Left colon (tissue), 2 donors: ENCODE results near the gene HACD1. TPM values are rescaled to one million over a fixed set of nuclear protein-coding genes. Genes with fewer than 3 reads are reported as not detected.
"Not testable (repeated sequence)": the region's sequence is repeated elsewhere in the genome, so short reads cannot be mapped to it uniquely, and the experiment has no call there.

Source experiments
- ATAC-seq: fragments of 200-7000 bp; cut with Tn5 transposase; one replicate; pipeline ENCODE4 v1.9.1; 2020; ENCODE audit warnings: mild to moderate bottlenecking, moderate library complexity
- DNase-seq, 2 donors: peaks; one replicate each; pipeline ENCODE4 v3.0.0-alpha.2; 2020
- intact Hi-C, 2 donors: fragments of 100-400 bp; cut with DNase I in 1 of 2; cut with micrococcal nuclease in 1 of 2; formaldehyde crosslinking; loops; one replicate each; pipeline versions ENCODE4 v1.11.2 to v1.14.0; 2022; cut with DNase I, micrococcal nuclease
- total RNA-seq, 2 donors: library from RNA; stranded (reverse); fragmentation: NEBNext Ultra II Directional; extraction: Animal tissue kit (Norgen Biotek cat#: 25700); gene quantifications; one replicate each; pipeline ENCODE4 v1.2.1, GENCODE V29; 2021
- donor health status: DM: no; HTN: no; CAD: no.
- donor health status: DM: yes; HTN: yes; CAD: no.

The HACD1 gene
- total RNA-seq, 2 donors from 2014 or later: 3.2 to 6.1 TPM

DNA sequence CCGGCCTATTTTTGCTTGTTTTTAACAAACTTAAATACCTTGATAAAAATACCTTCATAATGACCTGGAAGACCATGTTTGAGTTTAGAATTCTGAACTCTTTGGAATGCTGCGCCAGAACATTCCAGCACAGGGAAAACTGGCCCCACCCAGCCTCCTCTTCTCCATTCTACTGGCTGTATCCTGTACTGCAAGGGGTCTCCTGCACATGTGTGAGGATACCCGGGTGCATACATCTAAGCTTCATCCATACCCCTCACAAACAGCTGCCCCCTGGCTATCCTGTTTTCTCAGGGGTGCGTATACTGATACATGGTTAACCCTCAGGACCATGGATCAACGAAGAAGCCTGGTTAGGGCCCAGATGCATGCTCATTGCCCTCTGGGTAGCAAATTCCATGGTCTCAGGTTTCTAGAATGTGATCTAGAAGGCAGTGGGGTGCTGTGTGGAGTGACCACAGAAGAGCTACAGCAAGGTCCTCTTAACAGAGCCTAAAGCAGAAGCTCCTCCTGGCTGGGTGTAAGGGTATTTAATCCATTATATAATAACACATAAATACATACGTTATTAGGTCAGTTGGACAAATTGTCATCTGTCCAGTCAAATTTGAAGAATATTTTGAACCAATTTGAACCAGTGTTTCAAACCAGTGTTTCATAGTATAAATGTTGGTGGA lies 26.1 kb downstream of the HACD1 start:
- DNase-seq (no peak), ATAC-seq (no peak)
- intact Hi-C loops: no loop called here

DNA sequence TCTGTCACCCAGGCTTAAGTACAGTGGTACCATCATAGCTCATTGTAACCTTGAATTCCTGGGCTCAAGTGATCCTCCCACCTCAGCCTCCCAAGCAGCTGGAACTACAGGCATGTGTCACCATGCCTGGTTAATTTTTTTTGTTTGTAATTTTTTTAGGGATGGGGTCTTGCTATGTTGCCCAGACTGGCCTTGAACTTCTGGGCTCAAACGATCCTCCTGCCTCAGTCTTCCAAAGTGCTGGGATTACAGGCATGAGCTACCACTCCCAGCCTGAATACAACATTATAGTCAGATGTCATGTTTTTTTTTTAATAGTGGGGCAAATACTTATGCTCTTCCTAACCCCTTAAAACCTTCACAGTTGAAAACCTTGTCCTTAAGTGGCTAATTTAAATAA lies 27.9 kb downstream of the HACD1 start:
- DNase-seq, intact Hi-C loops, ATAC-seq: not testable (repeated sequence)

DNA sequence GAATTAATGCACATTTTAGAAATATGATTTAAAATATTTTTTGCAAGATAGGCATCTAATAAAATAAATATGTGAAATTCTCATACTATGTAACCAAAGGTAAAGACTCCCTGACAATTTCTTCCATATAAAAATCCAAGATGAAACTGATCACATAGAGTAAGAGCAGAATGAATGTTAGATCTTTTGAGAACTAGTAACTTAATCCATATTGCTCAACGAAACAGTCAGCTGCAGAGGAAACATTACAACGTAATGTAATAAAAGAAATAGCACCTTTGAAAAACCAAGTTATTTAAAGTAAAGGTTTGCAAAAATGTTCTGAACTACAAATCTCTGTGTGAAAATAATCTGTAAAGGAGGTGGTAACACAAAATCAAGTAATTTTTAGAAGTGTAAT lies 28.8 kb downstream of the HACD1 start:
- intact Hi-C loops: no loop called here
- ATAC-seq: no peak
- DNase-seq: no peak

DNA sequence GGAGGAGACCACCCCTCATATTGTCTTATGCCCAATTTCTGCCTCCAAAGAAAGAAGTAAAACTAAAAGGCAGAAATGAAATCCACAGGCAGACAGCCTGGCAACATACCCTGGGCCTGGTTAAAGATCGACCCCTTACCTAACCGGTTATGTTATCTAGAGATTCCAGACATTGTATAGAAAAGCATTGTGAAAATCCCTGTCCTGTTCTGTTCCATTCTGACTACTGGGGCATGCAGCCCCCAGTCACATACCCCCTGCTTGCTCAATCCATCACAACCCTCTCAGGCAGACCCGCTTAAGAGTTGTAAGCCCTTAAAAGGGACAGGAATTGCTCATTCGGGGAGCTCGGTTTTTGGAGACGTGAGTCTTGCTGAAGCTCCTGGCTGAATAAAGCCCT lies 29.9 kb downstream of the HACD1 start:
- ATAC-seq, intact Hi-C loops, DNase-seq: not testable (repeated sequence)

DNA sequence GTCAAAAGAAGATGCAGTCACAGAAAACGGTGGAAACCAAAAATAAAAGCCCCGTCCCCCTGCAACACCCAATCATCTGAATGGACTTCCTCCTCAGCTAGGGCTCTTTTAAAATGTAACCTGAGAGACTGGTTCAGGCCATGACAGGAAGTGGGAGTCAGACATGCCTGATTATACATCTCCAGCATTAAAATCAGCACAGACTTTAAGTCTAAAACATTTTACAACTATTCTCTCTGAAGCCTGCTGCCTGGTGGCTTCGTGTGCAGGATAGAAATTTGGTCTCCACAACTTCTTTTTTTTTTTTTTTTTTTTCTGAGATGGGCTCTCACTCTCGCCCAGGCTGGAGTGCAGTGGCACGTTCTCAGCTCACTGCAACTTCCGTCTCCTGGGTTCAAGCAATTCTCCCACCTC lies 30.3 kb downstream of the HACD1 start:
- intact Hi-C loops: no loop called here
- DNase-seq (no peak), ATAC-seq (no peak)

DNA sequence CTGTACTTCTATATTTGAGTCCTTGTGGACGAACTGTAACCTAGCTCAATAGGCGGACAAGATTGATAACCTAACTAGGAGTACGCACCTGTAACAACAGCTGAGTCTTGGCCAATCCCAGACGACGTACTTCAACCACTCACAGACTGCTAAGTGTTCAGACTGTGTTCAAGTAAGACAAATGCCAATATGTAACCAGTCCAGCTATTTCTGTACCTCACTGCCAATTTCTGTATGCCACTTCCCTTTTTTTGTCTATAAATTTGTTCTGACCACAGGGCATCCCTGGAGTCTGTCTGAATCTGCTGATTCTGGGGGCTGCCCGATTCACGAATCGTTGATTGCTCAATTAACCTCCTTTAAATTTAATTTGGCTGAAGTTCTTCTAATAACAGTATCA lies 32.2 kb downstream of the HACD1 start:
- no peak for ATAC-seq
- intact Hi-C loops: no loop called here

DNA sequence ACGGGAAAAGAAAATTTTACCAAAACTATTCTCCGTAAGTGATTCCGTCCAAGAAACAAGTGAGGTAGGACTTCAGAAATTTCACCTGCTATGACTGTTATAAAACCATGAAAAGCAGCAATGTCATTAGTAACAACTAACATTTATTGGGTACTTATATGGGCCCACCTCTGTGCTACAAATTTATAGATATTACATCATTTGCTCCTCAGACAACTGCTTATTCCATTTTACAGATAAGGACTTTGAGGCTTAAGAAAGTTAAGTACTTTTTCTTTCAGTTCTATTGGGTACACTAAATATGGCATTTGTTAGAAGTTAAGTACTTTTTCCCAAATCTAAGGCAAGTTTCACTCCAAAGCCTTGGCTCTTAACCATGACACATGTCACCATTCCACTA lies 36.3 kb downstream of the HACD1 start:
- no peak for DNase-seq
- intact Hi-C loops: no loop called here
- ATAC-seq: no peak

More for the DNA sequence above, 32.2 kb downstream of the HACD1 start:
- no peak for DNase-seq

DNA sequence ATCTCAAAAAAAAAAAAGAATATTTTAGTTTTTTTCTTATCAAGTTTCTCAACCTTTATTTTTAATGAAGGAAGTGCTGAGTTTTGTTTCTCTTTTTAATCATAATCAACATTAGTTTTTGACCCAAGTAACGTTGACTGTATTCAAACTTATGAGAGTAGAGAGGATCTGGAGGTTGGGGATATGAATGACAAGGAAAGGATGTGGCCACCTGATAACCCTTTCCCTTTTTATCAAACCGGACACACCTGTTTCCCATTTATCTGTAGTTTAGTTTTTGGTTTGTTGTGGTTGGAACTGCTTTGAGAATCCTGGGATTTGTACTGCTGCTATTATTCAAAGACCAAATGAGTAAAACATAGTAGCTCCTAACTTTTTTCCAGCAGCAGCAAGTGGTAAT lies 38.6 kb downstream of the HACD1 start:
- DNase-seq: no peak
- ATAC-seq: no peak
- intact Hi-C loops: no loop called here

DNA sequence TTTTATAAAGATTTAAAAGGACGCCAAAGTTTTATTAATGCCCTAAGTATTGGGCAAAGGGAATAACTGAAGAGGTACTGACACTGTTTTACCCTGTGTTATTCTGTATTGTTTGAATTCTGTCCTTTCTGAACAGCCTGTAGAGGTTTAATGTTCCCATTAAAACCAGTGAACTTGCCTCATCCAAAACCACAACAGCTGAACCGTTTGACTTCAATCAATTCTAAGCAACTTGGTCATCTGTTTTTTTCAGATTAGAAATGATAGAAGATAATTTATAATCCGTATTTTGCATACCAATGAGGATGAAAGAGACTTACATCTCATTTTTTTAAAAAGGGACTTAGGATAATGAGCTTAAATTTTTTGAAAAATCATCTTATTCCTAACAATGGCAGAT lies 40.4 kb downstream of the HACD1 start:
- intact Hi-C loops: no loop called here
- no peak for DNase-seq
- ATAC-seq: no peak

DNA sequence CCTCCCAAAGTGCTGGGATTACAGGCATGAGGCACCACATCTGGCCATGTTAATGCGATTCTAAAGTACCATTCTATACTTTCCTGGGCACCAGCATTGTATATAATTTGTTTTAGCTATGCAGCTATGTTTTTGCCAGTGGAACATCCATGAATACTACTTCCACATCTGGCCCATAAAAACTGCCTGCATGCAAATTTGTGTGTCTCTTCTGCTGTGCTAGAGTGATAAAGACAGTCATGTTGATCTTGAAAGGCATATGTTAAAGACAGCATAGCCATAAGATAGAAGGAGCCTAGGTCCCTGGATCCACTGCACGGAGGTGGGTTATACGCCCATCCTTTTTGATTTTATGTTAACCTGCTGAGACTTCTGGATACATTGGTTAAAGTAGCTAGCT lies 52.3 kb downstream of the HACD1 start:
- ATAC-seq (no peak), DNase-seq (no peak)
- intact Hi-C loops: no loop called here

DNA sequence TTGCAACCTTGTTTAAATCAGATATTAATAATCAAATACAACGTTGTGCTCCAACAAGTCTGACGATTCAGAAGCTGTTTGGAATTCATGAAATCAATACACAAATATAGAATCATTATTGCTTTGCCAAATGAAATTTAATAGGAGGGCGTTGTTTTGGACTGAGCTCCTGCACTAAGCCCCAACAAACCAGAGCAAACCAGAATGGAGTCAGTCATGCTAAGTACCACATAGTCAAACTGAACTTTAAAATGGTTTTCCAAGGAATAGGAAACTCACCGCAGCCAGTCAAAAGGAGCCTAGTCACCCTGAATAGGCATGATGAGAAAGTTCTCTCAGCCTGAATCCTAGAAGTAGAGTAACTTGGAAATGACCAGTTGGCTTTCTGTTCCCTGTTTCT lies 53.7 kb downstream of the HACD1 start:
- ATAC-seq (no peak), DNase-seq (no peak)
- intact Hi-C loops: no loop called here

DNA sequence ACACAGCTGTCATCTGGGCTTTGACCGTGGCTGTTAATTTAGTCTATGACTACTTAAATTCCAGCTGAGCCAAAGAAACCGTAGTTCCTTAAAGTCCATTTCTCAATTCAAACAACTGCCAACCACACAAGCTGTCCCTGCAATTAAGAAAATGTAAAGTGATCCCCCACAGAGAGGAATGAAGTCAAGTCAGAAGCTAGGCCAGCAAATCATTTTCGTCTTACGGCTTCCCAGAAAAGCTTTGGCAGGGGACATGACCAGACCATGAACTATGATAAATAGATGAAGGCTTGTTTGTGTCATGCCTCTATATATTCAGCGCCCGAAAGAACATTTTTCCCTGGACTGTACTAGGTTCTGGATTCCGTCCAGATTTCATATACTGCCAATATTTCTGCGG lies 54.6 kb downstream of the HACD1 start:
- intact Hi-C loops: no loop called here
- no peak for DNase-seq

DNA sequence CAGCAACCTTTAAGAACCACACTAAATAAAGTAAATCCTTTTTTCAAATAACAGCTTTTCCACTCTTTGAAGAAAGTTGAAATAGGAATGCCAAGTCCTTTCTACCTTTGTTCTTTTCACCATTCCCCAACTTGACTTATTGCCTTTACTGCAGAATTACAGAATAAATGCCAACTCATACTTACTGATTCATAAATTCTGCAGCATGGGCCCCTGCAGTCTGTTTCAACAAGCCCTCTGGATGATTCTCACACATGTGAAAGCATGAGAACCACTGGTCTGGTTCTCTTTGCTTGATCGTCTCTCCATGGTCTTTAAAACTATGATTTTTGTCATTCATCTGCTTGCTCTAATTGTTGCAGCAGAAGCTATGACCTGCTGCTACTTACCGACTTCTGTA lies 56.1 kb downstream of the HACD1 start:
- intact Hi-C loops: no loop called here
- DNase-seq (no peak), ATAC-seq (no peak)

More for the DNA sequence above, 54.6 kb downstream of the HACD1 start:
- ATAC-seq: no peak

DNA sequence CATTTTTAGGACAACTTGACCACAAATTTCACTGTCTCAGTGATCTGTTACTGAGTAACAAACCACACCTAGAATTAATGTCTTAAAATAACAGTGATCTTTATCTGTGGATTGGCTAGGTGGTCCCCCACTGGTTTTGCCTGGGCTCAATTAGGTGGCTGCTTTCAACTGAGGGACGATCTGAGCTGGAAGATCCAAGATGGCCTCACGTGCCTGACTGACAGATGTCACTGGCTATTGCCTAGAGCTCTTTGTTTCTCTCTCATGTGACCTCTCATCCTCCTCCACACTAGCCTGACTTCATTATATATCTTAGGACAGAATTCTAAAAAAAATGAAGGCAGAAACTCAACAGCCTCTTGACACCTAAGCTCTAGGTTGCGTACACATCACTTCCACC lies 59.7 kb downstream of the HACD1 start:
- intact Hi-C loops: no loop called here
- ATAC-seq: no peak
- no peak for DNase-seq

DNA sequence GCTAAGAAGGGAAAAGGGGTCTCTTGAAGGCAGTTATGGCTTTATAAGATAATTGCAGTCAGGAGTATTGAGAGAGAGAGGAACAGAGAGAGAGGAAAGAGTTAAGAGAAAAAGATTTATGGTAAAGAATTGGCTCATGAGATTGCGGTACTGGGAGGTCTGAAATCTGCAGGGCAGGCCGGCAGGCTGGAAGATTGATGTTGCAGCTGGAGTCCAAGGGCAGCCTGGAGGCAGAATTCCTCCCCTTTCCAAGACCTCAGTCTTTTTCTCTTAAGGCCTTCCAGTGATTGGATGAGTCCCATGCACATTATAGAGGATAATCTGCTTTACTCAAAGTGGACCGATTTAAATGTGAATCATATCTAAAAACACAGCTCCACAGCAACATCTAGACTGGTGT lies 68.4 kb downstream of the HACD1 start:
- ATAC-seq (no peak), DNase-seq (no peak)

DNA sequence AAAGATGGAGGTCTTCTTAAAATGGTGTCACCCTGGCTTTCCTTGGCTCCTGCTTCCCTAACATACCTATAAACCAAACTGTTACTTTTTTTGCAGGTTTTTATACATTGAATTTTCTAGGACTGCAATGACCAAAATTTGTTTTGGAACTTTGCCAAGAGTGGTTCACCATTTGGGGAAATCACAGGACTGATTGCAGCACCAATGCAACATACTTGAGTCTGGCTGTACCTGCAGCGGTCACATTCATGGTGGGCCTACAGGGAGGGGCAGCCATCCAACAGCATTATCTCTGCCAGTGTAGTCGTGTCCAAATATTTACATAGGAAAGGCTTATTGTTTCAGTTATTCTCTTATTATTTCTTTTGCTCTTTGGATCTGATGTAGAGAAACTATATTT lies 69.0 kb downstream of the HACD1 start:
- ATAC-seq: no peak
- no peak for DNase-seq
- intact Hi-C loops: no loop called here

More for the DNA sequence above, 68.4 kb downstream of the HACD1 start:
- intact Hi-C loops: no loop called here

DNA sequence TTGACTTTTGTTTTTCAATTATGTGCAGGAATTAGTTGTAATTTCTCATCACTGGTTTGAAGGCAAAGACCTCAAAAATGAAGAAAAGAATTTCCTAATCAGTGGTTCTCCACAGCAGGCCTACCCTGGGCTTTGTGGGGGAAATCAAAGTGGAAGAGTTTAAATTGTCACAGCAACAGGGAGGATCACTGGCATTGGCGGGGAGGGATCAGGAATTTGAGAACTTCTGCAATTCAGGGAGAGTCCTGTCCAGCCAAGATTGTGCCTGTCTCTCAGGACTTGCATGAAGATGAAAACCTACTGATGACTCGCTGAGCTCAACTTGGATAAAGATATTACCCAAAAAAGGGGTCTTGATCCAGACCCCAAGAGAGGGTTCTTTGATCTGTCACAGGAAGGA lies 70.1 kb downstream of the HACD1 start:
- intact Hi-C loops: no loop called here
- ATAC-seq: no peak
- no peak for DNase-seq

DNA sequence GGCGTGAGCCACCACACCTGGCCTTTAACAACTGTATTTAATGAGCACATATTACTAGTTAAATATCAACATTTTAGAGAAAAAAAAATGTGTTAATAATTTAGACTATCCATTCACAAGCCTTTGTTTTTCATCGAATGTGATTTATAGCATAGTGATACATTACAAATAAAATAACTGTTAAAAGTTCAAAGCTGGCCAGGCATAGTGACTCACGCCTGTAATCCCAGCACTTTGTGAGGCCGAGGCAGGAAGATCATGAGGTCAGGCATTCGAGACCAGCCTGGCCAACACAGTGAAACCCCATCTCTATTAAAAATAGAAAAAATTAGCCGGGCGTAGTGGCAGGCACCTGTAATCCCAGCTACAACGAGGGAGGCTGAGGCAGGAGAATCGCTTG lies 72.7 kb downstream of the HACD1 start:
- ATAC-seq: no peak
- intact Hi-C loops: no loop called here
- DNase-seq: no peak
